Thoracic aorta (tissue), 2 donors: ENCODE measurements around the gene TNNC2. TPM values are rescaled to one million over a fixed set of nuclear protein-coding genes. Genes with fewer than 3 reads are reported as not detected.

Experiments used
- ATAC-seq: fragments of 150-250 bp; one replicate; pipeline ENCODE4 v1.8.0; 2017; ENCODE audit warnings: low read depth; ENCODE audit not compliant: insufficient number of reproducible peaks, low FRiP score
- DNase-seq: peaks from one replicate; pipeline ENCODE4 v3.0.0-alpha.2; 2020; ENCODE audit warnings: low spot score
- H3K27ac ChIP-seq, 2 donors: fragments of 200-600 bp; sonication (generic); 1 replicate in 1 of 2; 2 replicates in 1 of 2; pipeline ENCODE4 v1.5.1; 2016; ENCODE audit warnings: mild to moderate bottlenecking in 2 of 2, moderate library complexity in 2 of 2
- H3K27me3 ChIP-seq: fragments of 200-600 bp; sonication (generic); replicated peaks from 2 replicates; pipeline ENCODE4 v1.6.0; 2016; ENCODE audit warnings: mild to moderate bottlenecking; ENCODE audit not compliant: insufficient read depth
- H3K36me3 ChIP-seq: fragments of 200-600 bp; sonication (generic); one replicate; pipeline ENCODE4 v1.5.1; 2016
- H3K4me1 ChIP-seq, 2 donors: fragments of 200-600 bp; sonication (generic); 1 replicate in 1 of 2; 2 replicates in 1 of 2; pipeline versions ENCODE4 v1.5.1 to v1.6.0; 2016; ENCODE audit warnings: low read depth in 2 of 2, mild to moderate bottlenecking in 1 of 2; ENCODE audit not compliant: control insufficient read depth in 1 of 2
- H3K4me3 ChIP-seq: fragments of 200-600 bp; sonication (generic); 2 replicates; pipeline ENCODE4 v1.5.1; 2016; ENCODE audit warnings: mild to moderate bottlenecking
- H3K9me3 ChIP-seq: fragments of 200-600 bp; sonication (generic); 2 replicates; pipeline ENCODE4 v1.5.1; 2016
- CTCF ChIP-seq: fragments of 200-600 bp; sonication (generic); IDR thresholded peaks from one replicate; pipeline ENCODE4 v1.5.1; 2019; ENCODE audit warnings: antibody characterized with exemption
- total RNA-seq, 2 donors: library from RNA; depleted of rRNA; stranded (reverse); fragments of >200 nt; gene quantifications; one replicate each; pipeline versions ENCODE4 v1.1.0 to v1.2.3, GENCODE V29; 2016

Gene TNNC2
- total RNA-seq, 2 donors from 2014 or later = not detected

- no peak for DNase-seq
- H3K36me3 ChIP-seq = peaks cover 8% of the 10 kb centered on the region
- peaks cover 28 to 39% of the 10 kb centered on the region in 2 donors for H3K4me1 ChIP-seq
- H3K27ac ChIP-seq = no peak overlapping the region
- ATAC-seq = no peak
- no peaks in the 10 kb centered on the region for H3K27me3 ChIP-seq
- H3K4me3 ChIP-seq = no peak overlapping the region
- no peak for TF ChIP-seq CTCF
- H3K9me3 ChIP-seq = no peaks in the 10 kb centered on the region
Observed at GRCh38 chr20:45853484-45853883, 26.4 kb upstream of the TNNC2 start.

GRCh38 chr20:45852326-45852725, 25.2 kb upstream of the TNNC2 start:
- Histone ChIP-seq H3K4me1 (peaks cover 23 to 33% of the 10 kb centered on the region in 2 donors), H3K27ac (no peak overlapping the region), H3K9me3 (no peaks in the 10 kb centered on the region), H3K4me3 (no peak overlapping the region), H3K36me3 (peaks cover 14% of the 10 kb centered on the region), H3K27me3 (no peaks in the 10 kb centered on the region)
- no peak for TF ChIP-seq CTCF
- DNase-seq = no peak
- no peak for ATAC-seq

GRCh38 chr20:45851501-45851900, 24.4 kb upstream of the TNNC2 start:
- Histone ChIP-seq H3K36me3 (peaks cover 18% of the 10 kb centered on the region), H3K4me3 (no peak overlapping the region), H3K4me1 (peaks cover 20 to 31% of the 10 kb centered on the region in 2 donors), H3K9me3 (no peaks in the 10 kb centered on the region), H3K27ac (no peak overlapping the region), H3K27me3 (no peaks in the 10 kb centered on the region)
- no peak for TF ChIP-seq CTCF
- no peak for DNase-seq
- no peak for ATAC-seq

GRCh38 chr20:45850926-45851325, 23.8 kb upstream of the TNNC2 start:
- Histone ChIP-seq H3K4me3 (no peak overlapping the region), H3K27me3 (no peaks in the 10 kb centered on the region), H3K9me3 (no peaks in the 10 kb centered on the region), H3K27ac (no peak overlapping the region), H3K36me3 (peaks cover 21% of the 10 kb centered on the region), H3K4me1 (peaks cover 15 to 25% of the 10 kb centered on the region in 2 donors)
- ATAC-seq = no peak
- no peak for DNase-seq
- no peak for TF ChIP-seq CTCF

GRCh38 chr20:45850238-45850637, 23.1 kb upstream of the TNNC2 start:
- H3K4me3 ChIP-seq = no peak overlapping the region
- H3K4me1 ChIP-seq = peaks cover 8 to 18% of the 10 kb centered on the region in 2 donors
- no peaks in the 10 kb centered on the region for H3K27me3 ChIP-seq
- no peak for ATAC-seq
- H3K36me3 ChIP-seq = peaks cover 21% of the 10 kb centered on the region
- no peaks in the 10 kb centered on the region for H3K9me3 ChIP-seq
- no peak overlapping the region for H3K27ac ChIP-seq
- DNase-seq = no peak
- no peak for TF ChIP-seq CTCF
